ENCODE data around the gene TMEM151A.

Gene TMEM151A

GRCh38 chr11:66283461-66284105 is 8.1 kb upstream of the TMEM151A start:
- DNase-seq (ENCODE audit: low spot score), result no peak

DNA sequence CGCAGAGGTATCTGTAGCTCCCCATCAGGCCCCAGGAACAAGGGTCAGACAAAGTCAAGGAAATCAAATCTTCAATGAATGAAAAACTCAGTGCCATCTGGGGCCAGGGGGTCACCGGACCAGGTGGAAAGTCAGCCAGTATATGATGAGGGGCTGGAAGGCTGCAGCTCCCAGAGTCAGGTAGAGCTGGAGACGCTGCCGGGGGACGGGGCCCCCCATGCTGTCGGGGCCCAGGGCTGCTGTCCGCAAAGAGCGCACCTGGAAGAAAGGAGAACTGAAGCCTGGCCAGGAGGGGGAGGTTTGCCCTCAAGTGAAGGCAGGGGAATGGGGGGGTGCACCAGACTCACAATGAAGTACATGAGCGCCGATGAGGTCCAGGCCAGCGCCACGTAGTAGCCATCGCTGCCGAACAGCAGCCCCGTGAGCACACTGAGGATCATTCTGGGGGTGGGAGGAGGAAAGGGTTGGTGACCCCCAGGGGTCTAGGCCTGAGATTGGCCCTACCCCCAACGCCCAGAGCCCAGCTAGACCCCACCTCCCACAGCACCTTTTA is 7.1 kb upstream of the TMEM151A start:
- DNase-seq (ENCODE audit: low spot score), result no peak

DNA sequence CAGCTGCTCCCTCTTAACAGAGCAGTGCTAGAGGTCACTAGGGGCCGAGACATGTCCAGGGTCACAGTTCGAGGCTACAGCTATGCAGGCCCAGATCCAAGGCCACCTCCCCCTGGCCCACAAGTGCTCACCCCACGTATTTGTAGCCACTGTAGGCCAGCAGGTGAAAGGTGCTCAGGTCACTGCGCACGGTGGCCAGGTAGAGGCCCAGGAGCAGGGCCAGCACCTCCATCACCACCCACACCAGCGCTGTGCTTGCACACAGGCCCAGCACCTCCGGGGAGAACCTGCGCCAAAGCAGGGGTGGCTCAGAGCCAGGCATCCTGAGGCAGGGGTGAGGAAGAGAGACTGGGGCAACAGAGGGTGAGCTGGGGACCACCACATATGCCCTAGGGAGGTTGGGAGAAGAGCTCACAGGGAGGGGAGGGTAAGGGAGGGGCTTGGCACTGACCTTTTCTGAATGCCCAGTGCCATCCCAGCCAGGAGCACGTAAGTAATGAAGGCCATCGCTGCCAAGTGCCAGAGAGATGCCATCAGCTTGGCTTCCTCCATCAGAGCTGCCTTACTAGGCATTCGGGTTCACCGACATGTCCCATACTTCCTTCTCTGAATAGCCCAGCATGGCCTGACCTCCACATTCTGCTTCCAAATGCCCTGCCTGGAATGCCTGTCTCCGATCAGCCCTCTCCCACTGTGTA is 6.3 kb upstream of the TMEM151A start:
- no peak for DNase-seq (ENCODE audit: low spot score)

DNA sequence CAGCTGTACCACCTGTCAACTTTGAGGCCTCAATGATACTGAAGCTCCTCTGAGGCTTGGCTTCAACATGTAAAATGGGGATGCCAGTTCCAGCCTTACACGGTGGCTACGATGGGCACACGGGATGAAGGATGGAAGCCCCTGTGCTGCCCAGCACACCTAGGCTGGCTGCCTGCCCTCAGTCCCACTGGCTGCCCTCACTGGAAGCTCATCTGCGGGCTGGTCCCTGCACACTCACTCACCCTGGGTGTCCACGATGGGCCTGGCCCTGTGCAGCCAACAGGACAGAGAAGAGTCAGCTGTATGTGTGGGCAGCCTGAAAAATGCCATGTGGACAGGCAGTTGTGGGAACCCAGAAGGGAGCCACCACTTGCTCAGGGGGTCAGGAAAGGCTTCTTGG is 5.0 kb upstream of the TMEM151A start:
- DNase-seq (ENCODE audit: low spot score), result no peak

- DNase-seq (ENCODE audit: low spot score), result no peak
Measured at GRCh38 chr11:66287211-66287888, 4.3 kb upstream of the TMEM151A start.

GRCh38 chr11:66287889-66288670 is 3.6 kb upstream of the TMEM151A start:
- DNase-seq (ENCODE audit: low spot score), result no peak

GRCh38 chr11:66288671-66289547 is 2.8 kb upstream of the TMEM151A start, which contains the start of gene YIF1A:
TSS of gene YIF1A (minus strand) at chr11:66289143. CDS start at chr11:66288985, 158 bp downstream.
- DNase-seq (ENCODE audit: low spot score), result peak; percentile 99

DNA sequence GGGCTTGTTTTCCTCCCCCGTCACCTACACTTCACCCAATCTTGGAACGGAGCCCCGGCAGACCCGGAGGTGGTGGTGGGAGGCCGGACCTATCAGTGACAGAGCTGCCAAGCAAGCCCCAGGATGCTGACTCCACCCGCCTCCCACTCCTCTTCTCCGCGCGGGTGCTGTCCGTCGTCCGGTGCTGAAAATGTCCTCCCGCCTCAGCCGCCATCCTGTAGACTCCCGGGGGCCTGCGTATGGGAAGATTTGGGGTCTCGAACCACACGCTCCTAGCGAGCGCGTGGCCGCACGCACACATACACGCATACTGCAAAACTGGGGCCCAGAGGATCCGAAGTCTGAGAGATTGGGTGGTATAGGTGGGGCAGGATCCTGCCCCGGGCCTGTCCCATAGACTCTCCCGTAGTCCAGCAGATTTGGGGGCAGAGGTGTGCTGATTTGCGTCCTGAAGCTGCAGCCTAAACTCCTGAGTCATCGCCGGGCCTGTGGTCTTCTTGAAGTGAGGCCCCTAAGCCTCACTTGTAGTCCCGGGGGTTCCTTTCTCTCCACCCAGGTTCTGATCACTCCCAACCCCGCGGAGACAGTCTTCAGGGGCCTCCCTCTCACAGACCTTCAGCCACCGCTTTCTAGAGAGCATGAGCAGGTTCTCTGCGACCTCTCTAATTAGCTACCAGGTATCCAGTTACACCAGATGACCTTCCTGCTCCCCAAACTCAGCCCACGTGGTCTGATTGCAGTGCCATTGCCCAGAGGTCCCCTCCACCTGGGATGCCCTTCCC is 2.0 kb upstream of the TMEM151A start:
- DNase-seq (ENCODE audit: low spot score), result no peak

DNA sequence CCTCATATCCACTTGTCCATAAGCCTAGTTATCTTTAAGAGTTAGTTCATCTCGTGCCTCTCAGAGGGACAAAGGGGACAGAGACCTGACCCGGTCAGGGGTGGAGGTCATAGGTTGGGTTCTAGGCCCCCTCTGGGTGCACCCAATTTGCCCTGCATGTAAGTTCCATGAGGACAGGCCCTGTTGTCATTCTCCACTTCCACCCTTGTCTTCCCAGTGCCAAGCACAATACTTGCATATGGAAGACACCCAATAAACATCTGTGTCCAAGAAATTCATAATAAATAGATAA is 1.4 kb upstream of the TMEM151A start:
- no peak for DNase-seq (ENCODE audit: low spot score)

DNA sequence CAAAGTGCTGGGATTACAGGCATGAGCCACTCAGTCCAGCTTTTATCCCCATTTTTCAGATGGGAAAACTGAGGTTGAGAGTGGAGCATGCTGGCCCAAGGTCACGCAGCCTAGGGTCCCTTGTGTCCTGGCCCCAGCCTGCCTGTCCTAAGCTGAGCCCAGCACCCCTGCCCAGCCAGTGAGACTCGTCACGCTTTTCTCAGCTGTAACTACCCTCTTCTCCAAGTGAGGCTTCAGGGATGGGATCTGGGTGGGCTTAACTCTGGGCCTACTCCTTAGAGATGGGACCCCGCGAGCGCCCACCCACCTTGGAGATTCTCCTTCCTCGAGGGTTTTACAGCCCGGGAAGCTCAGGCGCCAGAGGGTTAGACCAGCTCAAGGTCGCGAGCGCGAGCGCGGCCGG is 390 bp upstream of the TMEM151A start:
- DNase-seq (ENCODE audit: low spot score), result no peak

GRCh38 chr11:66292543-66293332 is 1.0 kb downstream of the TMEM151A start:
- no peak for DNase-seq (ENCODE audit: low spot score)

- DNase-seq (ENCODE audit: low spot score), result no peak
Measured at GRCh38 chr11:66293352-66293751, 1.7 kb downstream of the TMEM151A start.

GRCh38 chr11:66293777-66294625 is 2.3 kb downstream of the TMEM151A start:
- no peak for DNase-seq (ENCODE audit: low spot score)

DNA sequence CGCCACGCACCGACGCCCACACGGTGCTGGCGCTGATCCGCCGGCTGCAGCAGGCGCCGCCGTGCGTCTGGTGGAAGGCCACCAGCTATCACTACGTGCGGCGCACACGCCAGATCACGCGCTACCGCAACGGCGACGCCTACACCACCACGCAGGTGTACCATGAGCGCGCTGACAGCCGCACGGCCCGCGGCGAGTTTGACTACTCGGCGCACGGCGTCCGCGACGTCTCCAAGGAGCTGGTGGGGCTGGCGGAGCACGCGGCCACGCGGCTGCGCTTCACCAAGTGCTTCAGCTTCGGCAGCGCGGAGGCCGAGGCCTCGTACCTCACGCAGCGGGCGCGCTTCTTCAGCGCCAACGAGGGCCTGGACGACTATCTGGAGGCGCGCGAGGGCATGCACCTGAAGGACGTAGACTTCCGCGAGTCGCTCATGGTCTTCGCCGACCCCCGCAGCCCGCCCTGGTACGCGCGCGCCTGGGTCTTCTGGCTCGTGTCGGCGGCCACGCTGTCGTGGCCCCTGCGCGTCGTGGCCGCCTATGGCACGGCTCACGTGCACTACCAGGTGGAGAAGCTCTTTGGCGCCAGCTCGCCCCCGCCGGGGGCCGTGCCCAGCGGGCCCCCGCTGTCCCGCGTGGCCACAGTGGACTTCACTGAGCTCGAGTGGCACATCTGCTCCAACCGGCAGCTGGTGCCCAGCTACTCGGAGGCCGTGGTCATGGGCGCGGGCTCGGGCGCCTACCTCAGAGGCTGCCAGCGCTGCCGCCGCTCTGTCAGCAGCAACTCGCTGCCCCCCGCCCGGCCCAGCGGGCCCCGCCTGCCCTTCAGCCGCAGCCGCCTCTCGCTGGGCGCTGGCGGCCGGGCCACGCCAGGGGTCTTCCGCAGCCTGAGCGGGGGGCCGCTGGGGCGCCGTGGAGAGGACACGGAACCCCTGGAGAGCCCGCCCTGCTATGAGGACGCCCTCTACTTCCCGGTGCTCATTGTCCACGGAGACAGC is 3.2 kb downstream of the TMEM151A start:
- DNase-seq (ENCODE audit: low spot score), result no peak

DNA sequence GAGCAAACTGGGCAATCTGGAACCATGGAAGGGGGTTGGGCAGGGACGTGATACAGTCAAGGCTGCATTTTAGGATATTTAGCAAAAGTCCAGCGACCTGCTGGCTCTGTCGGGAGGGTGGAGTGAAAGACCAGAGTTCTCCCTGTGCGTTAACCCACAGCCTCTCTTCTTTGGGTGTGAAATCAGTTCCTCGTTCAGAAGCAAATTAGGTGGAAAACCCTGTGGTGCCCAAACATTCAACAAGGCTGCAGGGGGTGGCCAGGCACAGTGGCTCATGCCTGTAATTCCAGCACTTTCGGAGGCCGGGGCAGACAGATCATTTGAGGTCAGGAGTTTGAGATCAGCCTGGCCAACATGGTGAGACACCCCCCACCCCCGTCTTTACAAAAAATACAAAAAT is 5.9 kb downstream of the TMEM151A start:
- no peak for DNase-seq (ENCODE audit: low spot score)

DNA sequence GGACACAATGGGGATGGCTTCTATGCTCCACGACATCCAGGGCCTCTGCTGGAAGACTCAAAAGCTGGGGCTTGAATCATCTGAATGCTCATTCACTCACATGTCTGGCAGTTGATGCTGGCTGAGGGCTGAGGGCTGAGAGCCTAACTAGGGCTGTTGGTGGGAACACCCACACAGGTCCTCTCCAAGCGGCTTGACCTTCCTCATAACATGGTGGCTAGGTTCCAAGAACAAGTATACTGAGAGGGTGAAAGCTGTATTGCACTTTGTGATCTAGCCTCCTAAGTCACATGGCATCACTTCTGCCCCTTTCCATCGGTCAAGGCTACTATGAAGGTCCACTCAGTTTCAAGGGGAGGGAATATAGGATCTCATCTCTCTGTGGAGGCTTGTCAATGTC is 7.5 kb downstream of the TMEM151A start:
- DNase-seq (ENCODE audit: low spot score), result no peak

GRCh38 chr11:66302656-66303055 is 11.0 kb downstream of the TMEM151A start:
- no peak for DNase-seq (ENCODE audit: low spot score)
